Stimulated activated CD8-positive, alpha-beta memory T cell treated with anti-CD3 and anti-CD28 coated beads, Interleukin-2, amount 100 ng/mL, for 48 hours (primary cell): ENCODE results near the gene PKHD1.

Source experiments
- DNase-seq, 2 donors: peaks; one replicate each; pipeline ENCODE4 v3.0.0-alpha.2; 2020; ENCODE audit warnings: low read depth in 2 of 2

The PKHD1 gene, protein sequence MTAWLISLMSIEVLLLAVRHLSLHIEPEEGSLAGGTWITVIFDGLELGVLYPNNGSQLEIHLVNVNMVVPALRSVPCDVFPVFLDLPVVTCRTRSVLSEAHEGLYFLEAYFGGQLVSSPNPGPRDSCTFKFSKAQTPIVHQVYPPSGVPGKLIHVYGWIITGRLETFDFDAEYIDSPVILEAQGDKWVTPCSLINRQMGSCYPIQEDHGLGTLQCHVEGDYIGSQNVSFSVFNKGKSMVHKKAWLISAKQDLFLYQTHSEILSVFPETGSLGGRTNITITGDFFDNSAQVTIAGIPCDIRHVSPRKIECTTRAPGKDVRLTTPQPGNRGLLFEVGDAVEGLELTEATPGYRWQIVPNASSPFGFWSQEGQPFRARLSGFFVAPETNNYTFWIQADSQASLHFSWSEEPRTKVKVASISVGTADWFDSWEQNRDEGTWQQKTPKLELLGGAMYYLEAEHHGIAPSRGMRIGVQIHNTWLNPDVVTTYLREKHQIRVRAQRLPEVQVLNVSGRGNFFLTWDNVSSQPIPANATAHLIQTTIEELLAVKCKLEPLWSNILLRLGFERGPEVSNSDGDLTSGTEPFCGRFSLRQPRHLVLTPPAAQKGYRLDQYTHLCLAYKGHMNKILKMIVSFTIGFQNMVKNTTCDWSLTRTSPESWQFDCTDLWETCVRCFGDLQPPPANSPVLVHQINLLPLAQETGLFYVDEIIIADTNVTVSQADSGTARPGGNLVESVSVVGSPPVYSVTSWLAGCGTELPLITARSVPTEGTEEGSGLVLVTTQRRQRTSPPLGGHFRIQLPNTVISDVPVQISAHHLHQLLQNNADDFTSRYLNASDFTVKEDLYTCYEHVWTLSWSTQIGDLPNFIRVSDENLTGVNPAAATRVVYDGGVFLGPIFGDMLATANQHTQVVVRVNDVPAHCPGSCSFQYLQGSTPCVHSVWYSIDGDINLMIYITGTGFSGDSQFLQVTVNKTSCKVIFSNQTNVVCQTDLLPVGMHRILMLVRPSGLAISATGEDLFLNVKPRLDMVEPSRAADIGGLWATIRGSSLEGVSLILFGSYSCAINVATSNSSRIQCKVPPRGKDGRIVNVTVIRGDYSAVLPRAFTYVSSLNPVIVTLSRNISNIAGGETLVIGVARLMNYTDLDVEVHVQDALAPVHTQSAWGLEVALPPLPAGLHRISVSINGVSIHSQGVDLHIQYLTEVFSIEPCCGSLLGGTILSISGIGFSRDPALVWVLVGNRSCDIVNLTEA (N-terminal part only)

GRCh38 chr6:52087498-52087999, at the start of gene PKHD1:
PKHD1 (minus strand) TSS chr6:52087613; CDS start chr6:52084933, 2,680 bp downstream.
- no peak for DNase-seq

- no peak for DNase-seq
Observed at GRCh38 chr6:52136934-52137467, 49.6 kb upstream of the PKHD1 start.

DNA sequence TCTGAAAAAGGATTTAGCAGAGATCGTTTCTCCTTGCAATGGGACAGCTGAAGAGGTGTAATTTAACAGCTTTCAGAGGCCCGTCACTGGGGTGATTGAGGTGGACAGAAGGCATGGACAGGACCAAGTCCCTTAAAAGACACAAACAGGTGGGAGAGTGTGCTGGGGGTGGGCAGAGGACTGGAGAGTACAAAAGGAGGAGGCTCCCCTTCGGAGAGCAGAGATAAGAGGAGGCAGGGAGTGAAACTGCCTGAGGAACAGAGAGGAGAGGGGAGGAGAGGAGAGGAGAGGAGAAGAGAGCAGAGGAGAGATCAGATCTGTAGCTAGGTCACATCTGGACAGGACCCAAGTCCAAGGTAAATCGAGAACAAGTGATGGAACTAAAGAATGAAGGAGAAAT, 48.6 kb upstream of the PKHD1 start:
- no peak for DNase-seq

- DNase-seq: no peak
Observed at GRCh38 chr6:52135217-52135616, 47.8 kb upstream of the PKHD1 start.

DNA sequence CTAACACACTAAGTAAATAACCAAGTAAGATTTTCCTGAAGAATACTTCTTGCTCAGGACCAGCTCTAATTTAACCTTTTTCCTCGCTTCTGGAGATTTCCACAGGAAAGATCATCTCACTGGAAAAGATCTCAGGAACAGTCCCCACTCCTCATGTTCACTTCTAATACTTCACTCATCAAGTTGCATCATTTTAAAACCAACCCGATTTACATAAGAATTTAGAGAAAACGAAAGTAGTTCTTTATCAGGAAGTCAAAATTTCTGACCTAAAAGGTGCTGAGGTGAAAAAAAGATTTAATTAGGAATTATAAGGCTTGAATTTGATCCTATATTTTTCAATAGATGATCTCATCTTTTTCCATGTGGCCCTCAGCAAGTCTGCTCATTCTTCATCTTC, 46.6 kb upstream of the PKHD1 start:
- DNase-seq: no peak

GRCh38 chr6:52133324-52133723, 45.9 kb upstream of the PKHD1 start:
- DNase-seq: no peak

DNA sequence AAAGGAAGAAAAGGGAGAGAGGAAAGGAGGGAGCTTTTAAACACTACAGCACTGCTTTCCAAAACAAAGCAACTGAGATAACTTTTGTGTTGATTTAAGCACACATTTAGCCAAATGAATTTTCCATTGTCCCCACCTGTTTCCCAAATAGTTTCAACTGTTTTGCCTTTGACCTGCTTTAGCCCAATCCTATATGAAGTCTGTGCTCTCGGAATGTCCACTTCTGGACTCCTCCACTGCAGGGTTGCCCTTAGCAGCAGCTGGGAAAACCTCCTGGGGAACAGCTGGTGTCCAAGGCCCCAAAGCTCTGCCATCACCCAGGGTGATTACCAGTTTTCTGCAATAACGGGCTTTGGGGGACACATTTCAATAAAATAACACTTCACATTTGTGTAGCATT, 44.9 kb upstream of the PKHD1 start:
- DNase-seq: no peak

DNA sequence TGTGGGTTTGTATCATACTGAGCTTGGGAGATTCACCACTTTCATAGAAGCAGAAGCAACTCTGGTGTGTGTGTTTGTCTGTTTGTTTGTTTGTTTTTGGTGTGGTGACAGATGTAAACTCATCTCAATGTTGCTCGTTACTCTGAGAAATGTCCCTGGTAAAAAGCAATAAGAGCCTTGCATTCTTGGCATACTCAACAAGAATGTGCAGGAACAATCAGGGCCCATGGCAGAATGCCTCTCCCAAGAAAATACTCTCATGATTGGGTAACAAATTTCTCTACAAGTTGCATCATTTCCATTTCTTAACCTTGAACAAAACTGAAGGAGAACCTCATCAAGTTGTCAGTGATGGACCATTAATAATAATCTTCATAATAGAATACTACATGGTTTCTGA, 43.0 kb upstream of the PKHD1 start:
- no peak for DNase-seq

DNA sequence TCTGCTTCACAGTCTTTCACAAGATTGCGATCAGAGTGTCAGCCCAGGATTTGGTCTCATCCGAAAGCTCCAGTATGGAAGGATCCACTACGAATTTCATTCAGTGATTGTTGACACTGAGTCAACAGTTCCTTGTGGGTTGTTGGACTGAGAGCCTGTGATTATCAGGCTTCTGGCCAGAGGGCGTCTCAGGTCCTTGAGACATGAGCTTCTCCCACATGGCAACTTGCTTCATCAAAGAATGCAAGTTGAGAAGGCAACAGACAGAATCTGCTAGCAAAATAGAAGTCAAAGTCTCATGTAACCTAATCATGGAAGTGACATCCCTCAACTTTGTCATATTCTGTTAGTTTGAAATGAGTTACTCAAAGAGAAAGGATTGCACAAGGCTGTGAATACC, 40.5 kb upstream of the PKHD1 start:
- no peak for DNase-seq

DNA sequence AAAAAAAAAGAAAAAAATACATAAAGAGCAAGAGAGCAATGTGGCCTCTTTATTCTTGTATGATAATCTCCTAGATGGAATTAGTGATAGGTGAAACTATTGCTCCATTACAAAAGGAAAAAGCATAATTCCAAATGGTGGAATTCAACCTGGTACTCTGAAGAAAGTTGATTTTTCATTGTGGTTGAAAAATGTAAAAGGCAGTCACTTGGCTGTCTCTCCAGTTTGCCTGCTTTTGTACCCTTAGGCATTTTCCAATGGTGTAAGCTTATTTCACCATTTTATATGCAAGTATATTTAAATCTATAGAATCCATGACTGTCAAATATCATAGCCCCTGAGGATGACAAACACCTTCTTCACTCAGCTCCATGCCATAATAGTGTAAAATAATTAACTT, 38.8 kb upstream of the PKHD1 start:
- DNase-seq: no peak

GRCh38 chr6:52125572-52125971, 38.2 kb upstream of the PKHD1 start:
- no peak for DNase-seq

- no peak for DNase-seq
Observed at GRCh38 chr6:52125139-52125538, 37.7 kb upstream of the PKHD1 start.

DNA sequence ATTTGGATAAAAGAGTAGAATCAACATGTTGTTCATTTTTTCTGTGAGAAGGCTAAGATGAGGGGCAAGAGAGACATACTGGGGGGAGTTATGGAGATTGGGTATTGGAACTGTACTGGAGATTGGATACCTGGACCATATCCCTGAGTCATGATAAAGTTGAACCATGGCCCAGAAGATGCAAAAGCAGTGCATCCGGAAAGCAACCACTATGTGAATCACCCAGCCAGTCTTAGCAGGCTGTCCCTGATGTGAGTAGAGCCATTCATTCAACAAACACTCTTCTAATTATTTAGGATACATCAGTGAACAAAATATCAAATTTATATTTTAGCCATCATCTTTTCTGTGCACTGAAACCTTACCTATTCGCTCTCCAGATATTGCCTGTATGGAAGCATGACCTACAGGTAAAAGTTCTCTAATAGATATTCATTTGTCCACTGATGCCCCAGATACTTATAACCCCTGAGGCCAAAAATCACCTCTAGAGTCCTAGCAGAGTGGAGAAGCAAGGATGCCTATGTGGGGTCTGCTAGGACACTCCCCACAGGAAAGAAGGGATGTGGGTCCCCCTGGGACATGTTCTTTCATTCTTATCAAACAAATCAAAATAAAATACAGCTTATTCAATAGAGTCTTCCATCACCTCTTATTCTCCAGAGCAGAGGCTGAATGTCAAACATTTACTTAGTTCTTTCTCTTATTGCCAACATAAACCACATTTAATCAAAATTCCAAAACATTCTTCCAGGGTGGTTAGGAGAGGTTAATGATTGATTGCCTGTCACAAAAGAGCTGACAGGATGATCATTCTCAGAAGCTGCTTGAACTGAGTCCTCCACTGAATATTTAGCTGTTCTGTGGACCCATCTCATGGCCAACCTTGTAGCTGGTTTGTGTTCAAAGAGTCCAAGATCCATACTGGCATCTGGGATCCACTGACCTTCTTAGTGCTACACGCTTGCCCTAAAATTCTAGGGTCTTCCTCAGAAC, 37.0 kb upstream of the PKHD1 start:
- no peak for DNase-seq

GRCh38 chr6:52123251-52123650, 35.8 kb upstream of the PKHD1 start:
- no peak for DNase-seq

DNA sequence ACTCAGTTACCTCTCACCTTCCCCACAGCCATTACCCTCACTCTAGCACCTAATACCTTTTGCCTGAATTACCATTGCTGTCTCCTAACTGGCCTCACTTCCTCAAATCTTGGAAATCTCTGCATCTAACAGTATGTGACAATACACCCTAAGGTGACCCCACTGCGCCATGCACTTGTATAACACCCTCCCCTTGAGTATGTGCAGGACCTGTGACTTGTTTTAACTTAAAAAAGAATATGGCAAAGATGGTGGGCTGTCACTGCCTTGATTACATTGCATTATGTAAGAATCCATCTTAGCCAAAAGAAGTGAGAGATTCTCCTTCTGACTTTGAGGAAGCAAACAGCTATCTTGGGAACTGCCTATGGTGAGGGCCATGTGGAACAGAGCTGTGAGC, 29.9 kb upstream of the PKHD1 start:
- DNase-seq: no peak

GRCh38 chr6:52116605-52116948, 29.2 kb upstream of the PKHD1 start:
- DNase-seq: no peak

DNA sequence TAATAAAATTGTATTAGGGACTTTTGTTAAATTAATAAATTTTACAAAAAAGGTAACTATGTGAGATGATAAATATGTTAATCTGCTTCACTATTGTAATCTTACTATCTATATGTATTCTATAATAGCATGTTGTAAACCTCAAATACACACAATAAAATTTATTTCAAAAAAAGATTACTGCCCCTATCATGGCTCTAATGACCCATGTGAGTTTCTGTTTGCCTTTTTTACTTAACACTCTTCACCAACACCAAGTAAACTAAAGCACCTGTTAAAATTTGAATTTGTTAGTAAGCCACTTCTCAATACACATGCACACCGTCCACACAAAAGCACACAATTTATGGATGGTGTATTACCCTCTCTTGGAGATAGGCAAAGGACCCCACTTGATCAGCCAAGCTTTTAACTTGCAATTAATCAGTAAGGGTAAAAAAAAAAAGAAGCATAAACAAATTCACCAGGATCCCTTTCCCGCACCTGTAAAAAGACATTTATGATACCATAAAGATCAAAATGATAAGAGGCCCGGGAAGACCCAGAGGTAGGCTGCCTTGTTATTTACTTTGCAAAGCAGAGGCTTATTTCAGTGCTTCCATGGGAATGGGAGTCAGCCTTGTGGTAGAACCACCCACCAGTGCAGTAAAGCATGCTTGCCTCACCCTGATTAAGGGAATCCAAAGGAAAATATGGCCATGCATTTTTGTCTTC, 28.6 kb upstream of the PKHD1 start:
- DNase-seq: no peak

- DNase-seq: no peak
Observed at GRCh38 chr6:52115145-52115741, 27.8 kb upstream of the PKHD1 start.

DNA sequence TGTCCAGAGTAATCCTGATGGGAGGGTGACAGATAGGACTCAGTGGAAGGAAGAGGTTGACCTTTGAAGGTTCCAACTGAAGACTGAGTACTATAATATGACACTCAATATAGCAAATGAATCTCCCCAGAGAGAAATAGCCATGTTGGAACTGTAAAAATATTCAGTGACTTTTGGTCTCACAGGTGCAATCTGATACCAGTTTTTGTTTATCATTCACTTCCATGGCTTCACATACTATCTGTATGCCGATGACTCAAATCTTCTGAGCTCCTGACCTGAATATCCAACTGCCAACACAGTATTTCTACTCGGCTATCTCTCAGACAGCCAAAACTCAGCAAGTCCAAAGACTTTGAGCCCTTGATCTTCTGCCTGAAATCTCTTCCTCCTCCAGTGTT, 21.8 kb upstream of the PKHD1 start:
- no peak for DNase-seq

- DNase-seq: no peak
Observed at GRCh38 chr6:52108128-52108527, 20.7 kb upstream of the PKHD1 start.
